Dermis lymphatic vessel endothelial cell (primary cell): Measurements from ENCODE around the gene FBXL5. TPM values are rescaled to one million over a fixed set of nuclear protein-coding genes. Genes with fewer than 3 reads are reported as not detected.

ENCODE experiments used
- total RNA-seq: library from RNA; depleted of rRNA; stranded (reverse); fragments of >200 nt; gene quantifications from 2 replicates; pipeline ENCODE4 v1.2.1, GENCODE V29; 2014

Gene FBXL5, protein sequence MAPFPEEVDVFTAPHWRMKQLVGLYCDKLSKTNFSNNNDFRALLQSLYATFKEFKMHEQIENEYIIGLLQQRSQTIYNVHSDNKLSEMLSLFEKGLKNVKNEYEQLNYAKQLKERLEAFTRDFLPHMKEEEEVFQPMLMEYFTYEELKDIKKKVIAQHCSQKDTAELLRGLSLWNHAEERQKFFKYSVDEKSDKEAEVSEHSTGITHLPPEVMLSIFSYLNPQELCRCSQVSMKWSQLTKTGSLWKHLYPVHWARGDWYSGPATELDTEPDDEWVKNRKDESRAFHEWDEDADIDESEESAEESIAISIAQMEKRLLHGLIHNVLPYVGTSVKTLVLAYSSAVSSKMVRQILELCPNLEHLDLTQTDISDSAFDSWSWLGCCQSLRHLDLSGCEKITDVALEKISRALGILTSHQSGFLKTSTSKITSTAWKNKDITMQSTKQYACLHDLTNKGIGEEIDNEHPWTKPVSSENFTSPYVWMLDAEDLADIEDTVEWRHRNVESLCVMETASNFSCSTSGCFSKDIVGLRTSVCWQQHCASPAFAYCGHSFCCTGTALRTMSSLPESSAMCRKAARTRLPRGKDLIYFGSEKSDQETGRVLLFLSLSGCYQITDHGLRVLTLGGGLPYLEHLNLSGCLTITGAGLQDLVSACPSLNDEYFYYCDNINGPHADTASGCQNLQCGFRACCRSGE
- 97.6 and 133 TPM in 2 replicates for total RNA-seq

DNA sequence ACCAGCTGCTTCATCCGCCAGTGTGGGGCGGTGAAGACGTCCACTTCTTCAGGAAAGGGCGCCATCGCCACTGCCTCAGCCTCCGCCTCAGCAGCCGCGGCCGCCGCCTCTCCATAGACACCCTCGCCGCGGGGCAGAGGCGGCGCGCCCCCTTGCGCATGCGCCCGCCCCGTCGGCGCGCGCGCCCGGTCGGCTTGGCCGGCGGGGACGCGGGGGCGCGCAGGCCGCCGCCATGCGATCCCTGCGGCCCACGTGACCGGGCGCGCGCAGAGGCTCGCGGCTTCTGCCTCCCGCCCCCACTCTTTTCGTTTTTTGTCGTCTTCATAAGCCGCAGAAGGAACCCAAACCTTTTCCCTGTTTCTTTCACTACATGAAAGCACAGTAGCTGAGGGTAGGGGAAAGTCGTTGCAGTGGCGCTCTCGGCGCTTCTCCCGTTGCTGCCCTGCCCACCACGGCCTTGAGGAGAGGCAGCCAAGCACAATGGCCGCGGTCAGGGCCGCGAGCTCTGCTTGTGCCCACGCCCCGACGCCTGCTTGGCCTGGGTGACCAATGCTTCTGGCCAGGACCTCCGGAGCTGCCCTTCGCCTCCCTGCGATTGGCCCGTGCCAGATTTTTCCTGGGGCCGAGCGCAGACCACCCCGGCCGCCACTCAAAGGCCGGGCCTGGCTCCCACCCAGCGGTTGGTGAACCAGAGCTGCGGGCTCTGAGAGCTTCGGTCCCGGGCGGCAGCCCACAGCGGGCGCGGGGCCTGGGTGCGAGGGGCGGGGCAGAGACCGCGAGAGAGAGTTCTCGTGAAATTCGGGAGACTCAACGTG lies at the start of gene FBXL5:
Gene FBXL5, minus strand, starts transcription at position 135 of the 815 bp plus-strand sequence. Its CDS starts 70 bp downstream, at position 65.

GRCh38 chr4:15702941-15703403 lies 47.8 kb upstream of the FBXL5 start, which contains the start of gene BST1:
Gene BST1, plus strand, starts transcription at chr4:15703065. Its CDS starts 80 bp downstream, at chr4:15703145.

DNA sequence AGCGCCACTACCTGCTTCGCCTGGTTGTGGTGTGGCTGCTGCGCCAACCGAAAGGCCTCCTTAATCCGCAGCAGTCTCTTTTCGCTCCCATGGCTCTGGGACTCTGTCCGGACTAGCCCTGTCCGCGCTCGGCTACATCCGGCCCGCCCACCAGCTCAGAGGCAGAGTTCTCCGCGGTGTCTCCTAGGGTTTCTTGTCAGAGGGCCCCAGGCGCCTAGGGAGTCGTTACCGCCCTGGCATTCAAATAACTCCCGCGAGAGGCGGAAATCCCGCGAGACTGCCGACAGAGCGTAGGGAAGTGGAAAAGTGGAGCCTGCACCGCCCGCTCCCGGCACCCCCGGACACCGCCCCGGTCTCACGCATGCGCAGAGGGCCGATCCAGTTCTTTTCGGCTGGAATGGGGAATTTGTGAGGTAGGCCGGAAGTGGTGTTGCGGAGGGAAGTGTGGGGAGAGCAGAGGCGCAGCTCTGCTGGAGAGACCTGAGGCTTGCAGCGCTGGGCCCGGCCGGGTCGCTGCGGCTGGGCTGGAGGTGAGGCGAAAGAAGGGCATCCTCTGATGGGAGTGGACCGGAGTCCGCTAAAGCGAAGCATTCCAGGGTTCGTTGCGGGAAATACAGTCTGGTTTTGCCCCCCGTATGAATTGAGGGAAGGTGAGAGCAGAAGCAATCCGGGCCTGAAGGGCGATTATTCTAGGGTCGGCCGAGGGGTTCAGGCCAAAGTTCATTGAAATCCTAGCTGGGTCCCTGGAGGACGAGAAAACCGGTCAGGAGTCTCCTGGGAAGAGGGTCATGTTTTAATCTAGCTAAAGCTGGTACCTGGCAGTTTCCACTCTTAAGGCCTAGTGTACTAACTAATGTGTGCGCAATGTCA lies 26.4 kb upstream of the FBXL5 start, which contains the start of gene FAM200B:
Gene FAM200B, plus strand, starts transcription at position 456 of the 870 bp plus-strand sequence. CDS start 5,151 bp downstream, outside the sequence.

Other genes starting within 250 kb of the FBXL5 start
- gene C1QTNF7, start 227.3 kb downstream of the FBXL5 start, total RNA-seq, result not detected in 2 replicates
- gene CC2D2A, start 185.5 kb downstream of the FBXL5 start, total RNA-seq, result 4.6 and 5.2 TPM in 2 replicates
- 28.4 and 29.5 TPM in 2 replicates for gene FAM200B, start 26.5 kb upstream of the FBXL5 start, total RNA-seq
- 16.5 and 77.7 TPM in 2 replicates for gene BST1, start 47.7 kb upstream of the FBXL5 start, total RNA-seq
- gene CD38, start 123.0 kb upstream of the FBXL5 start, total RNA-seq, result 10.9 and 39.4 TPM in 2 replicates